Spleen (tissue), 7 donors: Measurements from ENCODE around the gene LMX1A.

Source experiments
- CTCF ChIP-seq, 11 experiments: fragments of 200-600 bp in 7 of 11; fragments of 450-650 bp in 4 of 11; sonication (generic) in 4 of 11; IDR thresholded peaks in 8 of 11; conservative IDR thresholded peaks in 3 of 11; 1 replicate in 7 of 11; 2 replicates in 4 of 11; pipeline versions ENCODE4 v1.4.0 to v1.8.0; 2016 to 2021; ENCODE audit warnings: antibody characterized with exemption in 11 of 11, inconsistent platforms in 4 of 11, mild to moderate bottlenecking in 1 of 11
- POLR2A ChIP-seq, 3 donors: fragments of 450-650 bp; IDR thresholded peaks; one replicate each; pipeline ENCODE4 v1.5.1; 2017; ENCODE audit warnings: antibody characterized with exemption in 3 of 3, mild to moderate bottlenecking in 1 of 3
- POLR2AphosphoS5 ChIP-seq, 3 donors: sonication (generic); formaldehyde crosslinking; IDR thresholded peaks; one replicate each; pipeline ENCODE4 v1.5.1; 2017; ENCODE audit warnings: antibody characterized with exemption in 3 of 3
- donor health status: DM: no; HTN: no; CAD: no; lungs with moderate emphysema.
- donor health status: DM: no; HTN: no; CAD: no.
- donor health status: DM: no; HTN: no; CAD: no.

- TF ChIP-seq CTCF (IDR thresholded peaks at IDR 0.05 in 8 of 11, conservative IDR thresholded peaks at IDR 0.05 in 3 of 11) (no peak), POLR2A (IDR thresholded peaks at IDR 0.05) (no peak), POLR2AphosphoS5 (IDR thresholded peaks at IDR 0.05) (no peak)
Observed at GRCh38 chr1:165152109-165152508, 204.4 kb downstream of the LMX1A start.
